Measurements from ENCODE around the gene TTC21A.
A peak's percentile ranks its signal among the peaks of the same experiment; 100 is the strongest.
"Not testable (repeated sequence)": the region's sequence is repeated elsewhere in the genome, so short reads cannot be mapped to it uniquely, and the experiment has no call there.

The TTC21A gene

GRCh38 chr3:39149498-39150147 is 42.1 kb downstream of the TTC21A start:
- DNase-seq (ENCODE audit: low spot score): no peak

DNA sequence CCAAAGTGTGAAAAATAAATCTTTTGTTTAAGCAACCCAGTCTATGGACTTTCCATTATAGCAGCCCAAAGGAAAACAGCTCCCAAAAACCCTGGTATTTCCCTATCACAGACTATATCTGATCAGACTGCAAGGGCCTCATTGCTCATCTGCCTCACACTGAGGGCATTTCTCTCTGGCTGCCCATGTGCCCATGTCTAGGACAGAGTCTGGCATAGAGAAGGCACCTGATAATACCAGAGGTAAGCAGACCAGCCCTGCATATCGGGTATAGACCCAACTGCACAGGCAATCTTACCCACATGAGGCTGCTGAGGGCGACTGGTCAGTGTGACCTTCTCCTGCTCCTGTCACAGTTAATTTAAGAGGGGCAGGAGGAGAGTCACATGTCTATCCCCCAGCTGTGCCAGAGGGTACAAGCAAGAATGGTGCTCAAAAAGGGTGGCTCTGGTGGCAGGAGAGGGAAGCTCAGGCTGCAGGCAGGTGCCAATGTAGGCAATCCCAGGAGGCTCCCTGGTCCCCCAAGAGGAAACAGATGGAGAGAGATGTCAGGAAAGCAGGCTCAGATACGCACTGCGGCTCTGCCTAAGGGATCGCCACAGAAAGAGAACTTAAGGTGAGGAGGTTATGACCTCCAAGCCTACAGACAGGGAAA is 42.8 kb downstream of the TTC21A start:
- no peak for DNase-seq (ENCODE audit: low spot score)

- DNase-seq (ENCODE audit: low spot score): peak; percentile 42
These were observed 43.5 kb downstream of the TTC21A start for GRCh38 chr3:39150803-39151631.

- no peak for DNase-seq (ENCODE audit: low spot score)
These were observed 46.4 kb downstream of the TTC21A start for GRCh38 chr3:39153977-39154279.

DNA sequence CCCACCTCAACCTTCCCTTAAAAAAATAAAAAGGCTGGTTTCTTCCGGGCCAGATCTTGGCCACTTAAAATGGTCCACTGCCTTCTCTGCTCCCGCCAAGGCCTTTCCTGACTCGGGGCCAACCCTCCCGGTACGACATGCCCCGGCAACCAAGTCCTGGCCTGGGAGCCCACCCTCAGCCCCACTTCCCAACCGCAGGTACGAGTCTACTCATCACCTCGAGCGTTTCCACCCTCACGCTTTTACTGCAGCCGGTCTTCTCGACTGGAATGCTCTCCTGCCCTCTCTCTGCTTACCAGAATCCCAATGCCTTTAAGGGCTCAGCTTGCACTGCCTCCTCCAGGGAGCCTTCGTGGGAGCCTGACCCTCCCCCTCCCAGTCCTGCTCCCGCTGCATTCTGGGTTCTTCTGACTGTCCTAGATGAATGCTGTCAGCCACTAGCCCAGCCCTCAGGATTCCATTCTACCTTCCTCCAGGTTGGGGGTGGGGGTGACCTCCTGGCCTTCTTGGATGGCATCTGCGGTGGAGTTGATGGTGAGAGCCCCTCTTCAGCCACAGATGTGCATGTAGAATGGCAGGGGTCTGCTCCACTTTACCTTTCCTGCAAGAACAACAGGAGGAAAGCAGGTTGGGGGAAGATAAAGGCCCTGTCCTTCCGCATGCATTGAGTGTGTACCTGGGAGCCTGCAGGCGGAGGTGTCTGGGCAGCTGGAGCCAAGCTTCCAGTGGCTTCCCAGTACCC is 47.0 kb downstream of the TTC21A start:
- no peak for DNase-seq (ENCODE audit: low spot score)

- no peak for DNase-seq (ENCODE audit: low spot score)
These were observed 48.9 kb downstream of the TTC21A start for GRCh38 chr3:39156421-39156820.

GRCh38 chr3:39157359-39157758 is 49.9 kb downstream of the TTC21A start:
- no peak for DNase-seq (ENCODE audit: low spot score)

DNA sequence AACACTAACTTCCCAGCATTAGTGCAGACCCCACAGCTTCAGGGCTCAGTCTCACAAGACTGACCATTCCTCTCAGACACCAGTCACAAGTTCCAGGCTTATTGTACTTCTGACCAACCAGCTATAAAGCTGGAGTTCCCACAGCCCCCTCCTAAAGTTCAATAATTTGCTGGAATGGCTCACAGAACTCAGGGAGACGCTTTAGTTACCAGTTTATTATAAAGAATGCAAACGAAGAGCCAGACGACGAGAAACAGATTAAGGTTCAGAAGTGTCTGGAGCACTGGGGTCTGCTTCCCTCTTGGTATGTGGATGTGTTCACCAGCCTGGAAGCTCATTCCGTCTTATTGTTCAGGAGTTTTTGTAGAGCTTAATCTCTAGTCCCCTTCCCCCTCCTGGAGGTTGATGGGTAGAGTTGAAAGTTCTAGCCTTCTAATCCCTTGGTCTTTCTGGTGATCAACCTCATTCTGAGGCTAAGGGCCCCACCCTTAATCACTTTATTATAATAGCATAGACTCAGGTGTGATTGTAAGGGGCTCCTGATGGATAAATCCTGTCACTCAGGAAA is 50.8 kb downstream of the TTC21A start:
- DNase-seq (ENCODE audit: low spot score): no peak

- no peak for DNase-seq (ENCODE audit: low spot score)
These were observed 56.9 kb downstream of the TTC21A start for GRCh38 chr3:39164414-39164813.

- no peak for DNase-seq (ENCODE audit: low spot score)
These were observed 58.0 kb downstream of the TTC21A start for GRCh38 chr3:39165518-39165917.

DNA sequence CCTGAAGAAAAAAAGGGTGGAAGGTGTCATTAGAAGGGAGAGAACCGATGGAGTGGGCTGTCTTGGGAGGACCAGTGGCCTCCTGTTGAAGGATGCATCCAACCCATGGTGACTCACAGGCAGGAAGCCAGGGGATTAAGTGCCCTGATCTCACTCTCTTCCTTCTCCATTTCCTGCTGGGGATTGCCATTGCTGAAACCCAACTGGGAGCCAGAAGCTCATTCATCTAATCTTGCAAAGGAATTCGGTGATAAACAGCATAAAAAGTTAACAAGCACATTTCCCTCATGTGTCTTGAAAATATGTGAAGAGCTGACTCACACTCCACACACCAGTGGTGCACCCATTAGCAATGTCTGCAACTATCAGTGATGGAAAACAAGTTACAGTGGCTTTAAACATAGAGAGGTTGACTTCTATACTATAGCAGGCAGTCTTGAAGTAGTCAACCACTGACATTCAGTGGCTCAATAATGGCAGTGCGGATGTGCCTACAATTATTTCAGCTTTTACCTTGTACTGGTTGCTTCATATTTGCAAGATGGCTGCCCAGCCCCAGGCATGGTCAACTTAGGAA is 58.7 kb downstream of the TTC21A start:
- peak; percentile 59 for DNase-seq (ENCODE audit: low spot score)

- DNase-seq (ENCODE audit: low spot score): no peak
These were observed 59.6 kb downstream of the TTC21A start for GRCh38 chr3:39166932-39167532.

DNA sequence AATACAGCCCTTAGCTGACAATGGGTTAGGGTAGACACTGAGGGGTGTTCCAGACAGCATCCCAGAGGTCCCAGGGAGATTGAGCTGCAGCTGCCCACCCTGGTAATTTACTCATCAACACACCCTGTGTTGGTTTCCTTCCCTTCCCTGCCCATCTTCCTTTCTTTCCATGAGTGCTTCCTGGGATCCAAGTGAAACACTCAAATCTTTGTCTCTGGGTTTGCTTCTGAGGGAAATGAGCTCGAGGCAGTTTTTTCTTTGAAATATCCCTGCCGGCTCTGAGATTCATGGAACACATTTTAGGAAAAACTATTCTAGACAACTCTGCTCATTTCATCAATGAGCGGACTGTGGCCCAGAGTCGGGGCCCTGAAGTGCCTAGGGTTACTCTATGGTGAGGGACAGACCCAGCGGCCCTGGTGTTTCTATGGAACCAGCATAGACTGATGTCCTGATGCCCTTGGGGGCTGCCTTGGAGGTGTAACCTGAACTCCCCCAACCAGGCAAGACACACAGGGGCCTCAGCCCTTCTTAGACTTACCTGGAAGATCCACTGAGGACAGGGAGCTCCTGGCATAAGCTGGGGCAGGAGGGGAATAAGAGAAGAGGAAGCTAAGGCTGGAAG is 60.8 kb downstream of the TTC21A start:
- DNase-seq (ENCODE audit: low spot score): no peak

- DNase-seq (ENCODE audit: low spot score): no peak
These were observed 62.2 kb downstream of the TTC21A start for GRCh38 chr3:39169712-39170111.

GRCh38 chr3:39170461-39170860 is 63.0 kb downstream of the TTC21A start:
- no peak for DNase-seq (ENCODE audit: low spot score)

DNA sequence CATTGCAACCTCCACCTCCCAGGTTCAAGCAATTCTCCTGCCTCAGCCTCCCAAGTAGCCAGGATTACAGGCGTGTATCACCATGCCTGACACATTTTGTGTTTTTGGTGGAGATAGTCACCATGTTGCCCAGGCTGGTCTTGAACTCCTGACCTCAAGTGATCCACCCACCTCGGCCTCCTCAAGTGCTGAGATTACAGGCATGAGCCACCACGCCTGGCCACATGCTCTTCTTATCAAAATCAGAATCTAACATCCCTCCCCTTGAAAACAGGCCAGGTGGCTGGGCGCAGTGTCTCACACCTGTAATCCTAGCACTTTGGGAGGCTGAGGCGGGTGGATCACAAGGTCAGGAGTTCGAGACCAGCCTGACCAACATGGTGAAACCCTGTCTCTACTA is 63.4 kb downstream of the TTC21A start:
- DNase-seq (ENCODE audit: low spot score): not testable (repeated sequence)

DNA sequence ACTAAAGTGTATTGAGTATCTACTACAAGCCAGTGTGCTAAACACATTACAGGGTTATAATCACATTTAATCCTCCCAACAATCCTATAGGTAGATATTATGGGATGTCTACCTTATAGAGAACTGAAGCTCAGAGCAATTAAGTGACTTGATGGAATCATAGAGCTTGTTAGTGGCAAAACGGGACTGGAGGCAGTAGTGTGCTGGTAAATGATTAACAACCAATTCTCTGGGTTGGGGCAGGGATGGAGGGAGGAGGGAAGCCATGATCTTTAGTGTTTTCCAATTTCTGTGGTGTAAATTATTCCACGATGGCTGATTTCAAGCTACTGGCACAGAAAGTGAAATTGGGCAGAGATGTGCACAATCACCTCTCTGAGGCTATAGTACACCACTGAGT is 64.4 kb downstream of the TTC21A start:
- no peak for DNase-seq (ENCODE audit: low spot score)

- no peak for DNase-seq (ENCODE audit: low spot score)
These were observed 66.0 kb downstream of the TTC21A start for GRCh38 chr3:39173318-39174125.

- no peak for DNase-seq (ENCODE audit: low spot score)
These were observed 68.7 kb downstream of the TTC21A start for GRCh38 chr3:39176025-39176714.

All from LoVo (cell line).